ENCODE data around the gene RAI1.

- TF ChIP-seq CTCF (conservative IDR thresholded peaks at IDR 0.05; ENCODE audit: low read depth in 2 of 2) (no peak), POLR2AphosphoS5 (IDR thresholded peaks at IDR 0.05; ENCODE audit: low read depth) (no peak)
Observed at GRCh38 chr17:17669580-17670235, 11.6 kb upstream of the RAI1 start.

All from GM23338 (cell line).